Keratinocyte (primary cell): Measurements from ENCODE around the gene RNU5D-1. TPM values are rescaled to one million over a fixed set of nuclear protein-coding genes. Genes with fewer than 3 reads are reported as not detected.

ENCODE experiments used
- DNase-seq: peaks from one replicate; pipeline ENCODE4 v3.0.0-alpha.2; 2011; ENCODE audit warnings: low read depth, missing footprints, low spot score
- FAIRE-seq: peaks from 2 replicates; lab custom pipeline; 2011; peaks lifted over from hg19 to GRCh38; lab: Jason Lieb, UNC
- H2AFZ ChIP-seq: 2 replicates; pipeline ENCODE4 v1.6.0; 2012; ENCODE audit warnings: low read length, control low read depth, inconsistent platforms; ENCODE audit not compliant: control insufficient read depth
- H3K27ac ChIP-seq: 2 replicates; pipeline ENCODE4 v1.5.1; 2011; ENCODE audit warnings: low read length; ENCODE audit not compliant: control insufficient read depth, insufficient read depth
- H3K27me3 ChIP-seq: 3 replicates; pipeline ENCODE4 v1.6.0; 2011; ENCODE audit warnings: low read length; ENCODE audit not compliant: control insufficient read depth, insufficient read depth; ENCODE audit errors: extremely low read depth
- H3K36me3 ChIP-seq, 2 experiments: 2 replicates in 1 of 2; 3 replicates in 1 of 2; pipeline ENCODE4 v1.5.1; 2011; ENCODE audit warnings: low read length in 2 of 2, mild to moderate bottlenecking in 1 of 2; ENCODE audit not compliant: control insufficient read depth in 2 of 2, insufficient read depth in 2 of 2; ENCODE audit errors: extremely low read depth in 1 of 2
- H3K4me1 ChIP-seq: 3 replicates; pipeline ENCODE4 v1.5.1; 2011; ENCODE audit warnings: low read length; ENCODE audit not compliant: control insufficient read depth, insufficient read depth; ENCODE audit errors: extremely low read depth
- H3K4me2 ChIP-seq: 3 replicates; pipeline ENCODE4 v1.6.0; 2011; ENCODE audit warnings: low read depth, low read length; ENCODE audit not compliant: control insufficient read depth, insufficient read depth; ENCODE audit errors: extremely low read depth
- H3K4me3 ChIP-seq, 3 experiments: fragments of 200-600 bp in 1 of 3; sonication (generic) in 1 of 3; 2 replicates in 2 of 3; 3 replicates in 1 of 3; pipeline ENCODE4 v1.5.1; 2011 to 2016; ENCODE audit warnings: low read length in 3 of 3, mild to moderate bottlenecking in 3 of 3, control low read depth in 2 of 3, inconsistent platforms in 1 of 3, low read depth in 1 of 3, mixed read lengths in 1 of 3, mixed run types in 1 of 3, moderate library complexity in 1 of 3; ENCODE audit not compliant: control insufficient read depth in 2 of 3, insufficient read depth in 2 of 3; ENCODE audit errors: extremely low read depth in 1 of 3
- H3K79me2 ChIP-seq: 2 replicates; pipeline ENCODE4 v1.6.0; 2012; ENCODE audit warnings: low read length; ENCODE audit not compliant: control insufficient read depth, insufficient read depth
- H3K9ac ChIP-seq: 3 replicates; pipeline ENCODE4 v1.6.0; 2011; ENCODE audit warnings: low read length; ENCODE audit not compliant: control insufficient read depth, insufficient read depth; ENCODE audit errors: extremely low read depth
- H3K9me1 ChIP-seq: 3 replicates; pipeline ENCODE4 v1.6.0; 2011; ENCODE audit warnings: low read length; ENCODE audit not compliant: control insufficient read depth, insufficient read depth; ENCODE audit errors: extremely low read depth
- H3K9me3 ChIP-seq: 2 replicates; pipeline ENCODE4 v1.5.1; 2012; ENCODE audit warnings: low read depth, low read length; ENCODE audit not compliant: control insufficient read depth
- H4K20me1 ChIP-seq: 3 replicates; pipeline ENCODE4 v1.6.0; 2011; ENCODE audit warnings: low read length; ENCODE audit not compliant: control insufficient read depth, insufficient read depth; ENCODE audit errors: extremely low read depth
- CTCF ChIP-seq, 3 experiments: IDR thresholded peaks in 1 of 3; conservative IDR thresholded peaks in 1 of 3; optimal IDR thresholded peaks in 1 of 3; 2 replicates in 2 of 3; 3 replicates in 1 of 3; pipeline versions ENCODE3 to v1.5.1; 2011; ENCODE audit warnings: low read length in 3 of 3, mild to moderate bottlenecking in 3 of 3, moderate library complexity in 2 of 3, control low read depth in 1 of 3, inconsistent platforms in 1 of 3; ENCODE audit not compliant: insufficient read depth in 2 of 3; ENCODE audit errors: extremely low read depth in 1 of 3
- EZH2 ChIP-seq: IDR thresholded peaks from one replicate; pipeline ENCODE4 v1.6.1; 2012; ENCODE audit warnings: inconsistent platforms, mild to moderate bottlenecking, low read length, moderate library complexity
- dilution Hi-C: fragments of 300-500 bp; cut with MboI; formaldehyde crosslinking; loops from one replicate; pipeline ENCODE4 v1.7.0; 2020; ENCODE audit warnings: low sequenced_read_pairs; ENCODE audit not compliant: extremely low pct_ligation_motif_present
- polyA plus RNA-seq, 5 experiments: library from polyadenylated mRNA; depleted of rRNA in 3 of 5; stranded (reverse) in 3 of 5; stranded (forward) in 1 of 5; unstranded in 1 of 5; fragments of >200 nt; gene quantifications; 1 replicate in 1 of 5; 2 replicates in 3 of 5; 3 replicates in 1 of 5; pipeline versions ENCODE4 v1.2.1 to v1.2.3, GENCODE V29; 2011 to 2012; ENCODE audit warnings: missing spikeins in 2 of 5, low read depth in 1 of 5, low replicate concordance in 1 of 5

RNU5D-1 gene
- polyA plus RNA-seq, 1 donor (not counting 4 experiments of a cell fraction or from before 2014, with no cell fraction given): not detected

- Histone ChIP-seq H3K4me2 (no peak overlapping the region), H3K27me3 (no peaks in the 10 kb centered on the region), H3K79me2 (no peaks in the 10 kb centered on the region), H3K4me1 (peaks cover 5% of the 10 kb centered on the region), H2AFZ (no peak overlapping the region), H3K9me1 (no peaks in the 10 kb centered on the region), H3K9me3 (no peaks in the 10 kb centered on the region), H3K9ac (no peak overlapping the region), H3K27ac (no peak overlapping the region), H3K4me3 (no peak overlapping the region), H4K20me1 (no peaks in the 10 kb centered on the region), H3K36me3 (no peaks in the 10 kb centered on the region)
- TF ChIP-seq EZH2: no peak
- TF ChIP-seq CTCF (optimal IDR thresholded peaks at IDR 0.05 in 1 of 3, IDR thresholded peaks at IDR 0.05 in 1 of 3, conservative IDR thresholded peaks at IDR 0.05 in 1 of 3; ENCODE audit: extremely low read depth in 1 of 3, insufficient read depth in 2 of 3, low read length in 3 of 3): no peak
- DNase-seq (no peak), FAIRE-seq (no peak)
- dilution Hi-C loops: no loop called here
Measured at GRCh38 chr1:44724955-44725698, 5.8 kb downstream of the RNU5D-1 start.

GRCh38 chr1:44724296-44724954, 6.5 kb downstream of the RNU5D-1 start:
- no peaks in the 10 kb centered on the region for H3K9me1 ChIP-seq
- H3K27me3 ChIP-seq: no peaks in the 10 kb centered on the region
- FAIRE-seq (no peak), DNase-seq (no peak)
- no peaks in the 10 kb centered on the region for H3K9me3 ChIP-seq
- dilution Hi-C loops: no loop called here
- H2AFZ ChIP-seq: no peak overlapping the region
- no peak overlapping the region for H3K9ac ChIP-seq
- H3K36me3 ChIP-seq: no peaks in the 10 kb centered on the region
- no peak overlapping the region for H3K4me3 ChIP-seq
- TF ChIP-seq CTCF (optimal IDR thresholded peaks at IDR 0.05 in 1 of 3, IDR thresholded peaks at IDR 0.05 in 1 of 3, conservative IDR thresholded peaks at IDR 0.05 in 1 of 3; ENCODE audit: extremely low read depth in 1 of 3, insufficient read depth in 2 of 3, low read length in 3 of 3) (no peak), EZH2 (no peak)
- H4K20me1 ChIP-seq: no peaks in the 10 kb centered on the region
- no peaks in the 10 kb centered on the region for H3K79me2 ChIP-seq
- no peak overlapping the region for H3K4me2 ChIP-seq
- peaks cover 3% of the 10 kb centered on the region for H3K4me1 ChIP-seq
- H3K27ac ChIP-seq: no peak overlapping the region
